PC-9 (cell line): ENCODE measurements around the gene BAD. TPM values are rescaled to one million over a fixed set of nuclear protein-coding genes. Genes with fewer than 3 reads are reported as not detected.
"Not testable (repeated sequence)": the region's sequence is repeated elsewhere in the genome, so short reads cannot be mapped to it uniquely, and the experiment has no call there.

Experiments used
- BruUV-seq: library from RNA; stranded (reverse); fragments of 400-500 nt; replicated peaks from 2 replicates; lab custom pipeline; 2021; lab: Mats Ljungman, UMichigan
- CTCF ChIA-PET: fragments of 300-600 bp; sonication (Branson Sonifier 250); formaldehyde crosslinking; loops from one replicate; lab custom pipeline; 2022; ENCODE audit warnings: antibody characterized with exemption; lab: Charles Lee
- POLR2A ChIA-PET: fragments of 300-600 bp; sonication (Branson Sonifier 250); formaldehyde crosslinking; loops from one replicate; lab custom pipeline; 2022; ENCODE audit warnings: antibody characterized with exemption; ENCODE audit not compliant: unreplicated experiment; lab: Charles Lee
- DNase-seq, 2 experiments: peaks; one replicate each; pipeline versions ENCODE4 v3.0.0 to v3.0.0-alpha.2; 2015 to 2022; ENCODE audit warnings: mixed read lengths in 1 of 2
- H2AFZ ChIP-seq: fragments of 200-600 bp; sonication (generic); 2 replicates; pipeline ENCODE4 v1.8.1; 2017; ENCODE audit warnings: antibody characterized with exemption
- H3F3A ChIP-seq: fragments of 200-600 bp; sonication (generic); 2 replicates; pipeline ENCODE4 v1.8.1; 2017; ENCODE audit warnings: antibody characterized with exemption, mild to moderate bottlenecking, low read depth; ENCODE audit not compliant: insufficient read depth
- H3K27ac ChIP-seq: fragments of 200-600 bp; sonication (generic); 2 replicates; pipeline ENCODE4 v1.6.1; 2016; ENCODE audit warnings: mixed run types
- H3K27me3 ChIP-seq: fragments of 200-600 bp; sonication (generic); 2 replicates; pipeline ENCODE4 v1.6.1; 2016; ENCODE audit warnings: low read depth, mixed run types; ENCODE audit not compliant: insufficient read depth
- H3K36me3 ChIP-seq: fragments of 200-600 bp; sonication (generic); 2 replicates; pipeline ENCODE4 v1.6.1; 2016; ENCODE audit warnings: low read depth, mixed run types
- H3K4me1 ChIP-seq: fragments of 200-600 bp; sonication (generic); replicated peaks from 2 replicates; pipeline ENCODE4 v1.6.1; 2016; ENCODE audit warnings: mixed run types; ENCODE audit not compliant: insufficient read depth
- H3K4me2 ChIP-seq: fragments of 200-600 bp; sonication (generic); 2 replicates; pipeline ENCODE4 v1.6.1; 2017; ENCODE audit warnings: mixed run types
- H3K4me3 ChIP-seq: fragments of 200-600 bp; sonication (generic); 2 replicates; pipeline ENCODE4 v1.6.1; 2016; ENCODE audit warnings: mixed run types
- H3K79me2 ChIP-seq: fragments of 200-600 bp; sonication (generic); 2 replicates; pipeline ENCODE4 v1.6.1; 2017; ENCODE audit warnings: low read depth, mixed run types
- H3K9me2 ChIP-seq: fragments of 200-600 bp; sonication (generic); 2 replicates; pipeline ENCODE4 v1.8.1; 2017; ENCODE audit warnings: mild to moderate bottlenecking; ENCODE audit not compliant: insufficient read depth
- H3K9me3 ChIP-seq: fragments of 200-600 bp; sonication (generic); 2 replicates; pipeline ENCODE4 v1.8.1; 2016; ENCODE audit warnings: low read depth; ENCODE audit not compliant: insufficient read depth
- H4K20me1 ChIP-seq: fragments of 200-600 bp; sonication (generic); 2 replicates; pipeline ENCODE4 v1.8.1; 2017; ENCODE audit not compliant: insufficient read depth
- EZH2 ChIP-seq: fragments of 200-600 bp; sonication (generic); IDR thresholded peaks from 2 replicates; pipeline ENCODE4 v1.8.0; 2017; ENCODE audit warnings: antibody characterized with exemption, low read depth
- intact Hi-C: fragments of 100-400 bp; cut with micrococcal nuclease; formaldehyde crosslinking; loops from one replicate; pipeline ENCODE4 v1.10.0; 2022; ENCODE audit not compliant: unreplicated experiment
- total RNA-seq: library from RNA; stranded (reverse); gene quantifications from 2 replicates; pipeline ENCODE4 v1.2.3, GENCODE V29; 2021
- TF ChIP-seq, protein P1 (sequence below): fragments of 200-600 bp; sonication (generic); conservative IDR thresholded peaks from 2 replicates; pipeline ENCODE4 v1.6.1; 2017; ENCODE audit warnings: mixed run types, antibody characterized with exemption, mild to moderate bottlenecking, moderate library complexity

Gene BAD
- total RNA-seq, 1 experiment from 2014 or later = 94.3 TPM

DNA sequence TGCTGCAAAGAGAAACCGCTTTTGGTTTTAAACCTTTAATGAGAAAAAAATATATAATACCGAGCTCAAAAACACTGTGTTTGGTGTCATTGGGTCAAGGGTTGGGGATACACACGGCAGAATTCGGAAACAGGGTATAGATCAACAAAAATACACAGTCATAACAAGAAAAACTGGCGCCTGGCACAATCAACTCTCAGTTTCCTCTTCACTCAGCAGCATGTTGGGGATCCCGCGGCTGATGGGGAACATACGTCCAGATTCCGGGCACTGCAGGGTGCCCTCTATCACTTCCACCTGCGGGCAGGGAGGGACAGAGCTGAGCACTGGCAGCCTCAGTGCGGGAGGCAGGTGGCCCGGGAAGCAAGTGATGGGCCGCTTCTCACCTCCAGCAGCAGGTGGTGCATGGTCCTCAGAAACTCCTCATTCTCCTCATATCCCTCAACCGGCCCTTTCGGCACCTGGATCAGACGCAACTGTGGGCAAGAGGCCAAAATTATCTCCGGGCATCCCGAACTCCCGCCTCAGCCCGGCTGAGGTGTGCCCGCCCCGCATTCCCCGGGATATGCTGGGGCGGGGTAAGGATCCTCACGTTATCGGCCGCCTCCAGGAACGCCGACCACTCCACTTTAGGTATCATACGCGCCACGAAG is 32.3 kb upstream of the BAD start:
- intact Hi-C loops = loop anchor here (1.0 to 2.0 kb wide), 3 partner anchors 16 to 76 kb away; partner anchors contain the start of gene FKBP2
- peaks cover 7% of the 10 kb centered on the region; the same call in 1 of the 2 replicates for H3K36me3 ChIP-seq

DNA sequence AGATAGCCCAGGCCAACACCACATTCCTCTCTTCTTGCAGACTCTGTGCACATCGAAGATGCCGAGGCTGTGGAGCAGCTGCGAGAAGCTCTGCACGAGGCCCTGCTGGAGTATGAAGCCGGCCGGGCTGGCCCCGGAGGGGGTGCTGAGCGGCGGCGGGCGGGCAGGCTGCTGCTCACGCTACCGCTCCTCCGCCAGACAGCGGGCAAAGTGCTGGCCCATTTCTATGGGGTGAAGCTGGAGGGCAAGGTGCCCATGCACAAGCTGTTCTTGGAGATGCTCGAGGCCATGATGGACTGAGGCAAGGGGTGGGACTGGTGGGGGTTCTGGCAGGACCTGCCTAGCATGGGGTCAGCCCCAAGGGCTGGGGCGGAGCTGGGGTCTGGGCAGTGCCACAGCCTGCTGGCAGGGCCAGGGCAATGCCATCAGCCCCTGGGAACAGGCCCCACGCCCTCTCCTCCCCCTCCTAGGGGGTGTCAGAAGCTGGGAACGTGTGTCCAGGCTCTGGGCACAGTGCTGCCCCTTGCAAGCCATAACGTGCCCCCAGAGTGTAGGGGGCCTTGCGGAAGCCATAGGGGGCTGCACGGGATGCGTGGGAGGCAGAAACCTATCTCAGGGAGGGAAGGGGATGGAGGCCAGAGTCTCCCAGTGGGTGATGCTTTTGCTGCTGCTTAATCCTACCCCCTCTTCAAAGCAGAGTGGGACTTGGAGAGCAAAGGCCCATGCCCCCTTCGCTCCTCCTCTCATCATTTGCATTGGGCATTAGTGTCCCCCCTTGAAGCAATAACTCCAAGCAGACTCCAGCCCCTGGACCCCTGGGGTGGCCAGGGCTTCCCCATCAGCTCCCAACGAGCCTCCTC is 31.4 kb upstream of the BAD start:
- not testable (repeated sequence) for H3K27me3 ChIP-seq, H2AFZ ChIP-seq, H4K20me1 ChIP-seq, H3K9me3 ChIP-seq, H3K36me3 ChIP-seq, BruUV-seq, H3K9me2 ChIP-seq
- ChIA-PET CTCF (interaction anchor here (0.5 to 2.7 kb wide), 3 partner anchors 26 to 1829 kb away, joined by 3 to 87 read pairs (median 3); no protein-coding TSS in a partner anchor), POLR2A (interaction anchor here (0.7 kb wide), 1 partner anchor 39 kb away, joined by 3 read pairs; no protein-coding TSS in a partner anchor)
- H3K27ac ChIP-seq = peak overlapping the region; percentile 87
- peaks cover 65% of the 10 kb centered on the region for H3K79me2 ChIP-seq
- H3K4me2 ChIP-seq = peak overlapping the region; percentile 79
- H3K4me1 ChIP-seq = peaks cover 34% of the 10 kb centered on the region
- DNase-seq = peak in 1 of 2 experiments; percentile 26
- intact Hi-C loops = loop anchor here (2.0 kb wide), 1 partner anchor 75 kb away; the partner anchor contains the start of gene FKBP2
- H3F3A ChIP-seq = peaks cover 66% of the 10 kb centered on the region
- H3K4me3 ChIP-seq = peak overlapping the region; percentile 69

More for the DNA sequence above, 32.3 kb upstream of the BAD start:
- H3K4me3 ChIP-seq = peak overlapping the region; percentile 69
- peak overlapping the region; percentile 71 for H2AFZ ChIP-seq
- H3K4me1 ChIP-seq = peaks cover 43% of the 10 kb centered on the region
- ChIA-PET CTCF (interaction anchor here (0.5 to 2.7 kb wide), 11 partner anchors 16 to 820 kb away, joined by 3 to 87 read pairs (median 10); no protein-coding TSS in a partner anchor), POLR2A (interaction anchor here (0.6 to 2.0 kb wide), 8 partner anchors 15 to 80 kb away, joined by 3 to 38 read pairs (median 6); no protein-coding TSS in a partner anchor)
- H3K4me2 ChIP-seq = peak overlapping the region; percentile 79
- peaks cover 5% of the 10 kb centered on the region; the same call in 1 of the 2 replicates for H4K20me1 ChIP-seq
- no peaks in the 10 kb centered on the region for H3K27me3 ChIP-seq
- peak; percentile 70 to 78 for DNase-seq
- H3K9me3 ChIP-seq = no peaks in the 10 kb centered on the region
- BruUV-seq = TSS peak; percentile 99
- H3K9me2 ChIP-seq = no peaks in the 10 kb centered on the region
- H3F3A ChIP-seq = peaks cover 72% of the 10 kb centered on the region
- H3K79me2 ChIP-seq = peaks cover 59% of the 10 kb centered on the region
- TF ChIP-seq, protein P1, sequence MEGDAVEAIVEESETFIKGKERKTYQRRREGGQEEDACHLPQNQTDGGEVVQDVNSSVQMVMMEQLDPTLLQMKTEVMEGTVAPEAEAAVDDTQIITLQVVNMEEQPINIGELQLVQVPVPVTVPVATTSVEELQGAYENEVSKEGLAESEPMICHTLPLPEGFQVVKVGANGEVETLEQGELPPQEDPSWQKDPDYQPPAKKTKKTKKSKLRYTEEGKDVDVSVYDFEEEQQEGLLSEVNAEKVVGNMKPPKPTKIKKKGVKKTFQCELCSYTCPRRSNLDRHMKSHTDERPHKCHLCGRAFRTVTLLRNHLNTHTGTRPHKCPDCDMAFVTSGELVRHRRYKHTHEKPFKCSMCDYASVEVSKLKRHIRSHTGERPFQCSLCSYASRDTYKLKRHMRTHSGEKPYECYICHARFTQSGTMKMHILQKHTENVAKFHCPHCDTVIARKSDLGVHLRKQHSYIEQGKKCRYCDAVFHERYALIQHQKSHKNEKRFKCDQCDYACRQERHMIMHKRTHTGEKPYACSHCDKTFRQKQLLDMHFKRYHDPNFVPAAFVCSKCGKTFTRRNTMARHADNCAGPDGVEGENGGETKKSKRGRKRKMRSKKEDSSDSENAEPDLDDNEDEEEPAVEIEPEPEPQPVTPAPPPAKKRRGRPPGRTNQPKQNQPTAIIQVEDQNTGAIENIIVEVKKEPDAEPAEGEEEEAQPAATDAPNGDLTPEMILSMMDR = peak; percentile 58
- TF ChIP-seq EZH2 = no peak
- peak overlapping the region; percentile 87 for H3K27ac ChIP-seq

DNA sequence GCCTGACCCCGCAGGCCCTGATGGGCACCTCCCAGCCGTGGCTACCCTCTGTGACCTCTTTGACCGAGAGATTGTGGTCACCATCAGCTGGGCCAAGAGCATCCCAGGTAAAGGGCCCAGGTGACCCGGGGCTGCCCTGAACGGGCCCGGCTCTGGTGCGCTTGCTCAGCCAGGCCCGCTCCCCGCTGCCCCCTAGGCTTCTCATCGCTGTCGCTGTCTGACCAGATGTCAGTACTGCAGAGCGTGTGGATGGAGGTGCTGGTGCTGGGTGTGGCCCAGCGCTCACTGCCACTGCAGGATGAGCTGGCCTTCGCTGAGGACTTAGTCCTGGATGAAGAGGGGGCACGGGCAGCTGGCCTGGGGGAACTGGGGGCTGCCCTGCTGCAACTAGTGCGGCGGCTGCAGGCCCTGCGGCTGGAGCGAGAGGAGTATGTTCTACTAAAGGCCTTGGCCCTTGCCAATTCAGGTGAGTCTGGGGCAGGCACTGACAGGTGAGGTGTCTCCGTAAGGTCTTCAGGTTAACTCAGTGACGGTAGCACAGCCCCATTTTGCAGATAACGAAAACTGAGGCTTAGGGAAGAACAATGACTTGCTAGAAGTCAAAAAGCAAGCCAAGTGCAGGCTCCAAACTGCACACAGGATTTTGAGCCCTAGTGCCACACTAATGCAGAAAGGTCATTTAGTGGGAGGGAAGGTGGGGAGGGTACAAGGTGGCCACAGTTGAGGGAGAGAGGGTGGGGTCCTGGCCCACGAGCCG is 30.5 kb upstream of the BAD start:
- Histone ChIP-seq H3K27me3 (no peaks in the 10 kb centered on the region), H3K9me3 (no peaks in the 10 kb centered on the region), H3K36me3 (peaks cover 4% of the 10 kb centered on the region; the same call in 1 of the 2 replicates), H3K9me2 (no peaks in the 10 kb centered on the region), H2AFZ (no peak overlapping the region), H3F3A (peaks cover 61% of the 10 kb centered on the region), H4K20me1 (peaks cover 7% of the 10 kb centered on the region), H3K4me2 (peak overlapping the region; percentile 79; the same call in 1 of the 2 replicates), H3K27ac (no peak overlapping the region), H3K4me1 (peaks cover 25% of the 10 kb centered on the region), H3K79me2 (peaks cover 65% of the 10 kb centered on the region), H3K4me3 (no peak overlapping the region)
- POLR2A ChIA-PET = no interaction called here
- TF ChIP-seq, protein P1 = no peak; the same call in 1 of the 2 replicates
- no peak for TF ChIP-seq EZH2
- peak in 1 of 2 experiments; percentile 31 for DNase-seq
- CTCF ChIA-PET = no interaction called here
- BruUV-seq = no TSS peak
- intact Hi-C loops = no loop called here
